GM12891 (cell line): Measurements from ENCODE around the gene TBRG1.

ENCODE experiments used
- PAX5 ChIP-seq: IDR thresholded peaks from 2 replicates; pipeline ENCODE4 v1.6.1; 2011; ENCODE audit warnings: low read length, moderate library complexity, mild to moderate bottlenecking; ENCODE audit not compliant: insufficient read depth, severe bottlenecking
- POLR2A ChIP-seq: IDR thresholded peaks from 2 replicates; pipeline ENCODE4 v1.6.1; 2011; ENCODE audit warnings: low read depth, low read length, control low read depth
- POLR2AphosphoS5 ChIP-seq: IDR thresholded peaks from 2 replicates; pipeline ENCODE4 v1.6.1; 2011; ENCODE audit warnings: low read depth, low read length, control low read depth
- TAF1 ChIP-seq: IDR thresholded peaks from 2 replicates; pipeline ENCODE4 v1.6.1; 2011; ENCODE audit warnings: low read depth, low read length, control low read depth

GRCh38 chr11:124595302-124595701 is 27.4 kb upstream of the TBRG1 start:
- TF ChIP-seq POLR2A (no peak), POLR2AphosphoS5 (no peak), TAF1 (no peak), PAX5 (no peak)
